Keratinocyte (primary cell): Measurements from ENCODE around the gene EVL. TPM values are rescaled to one million over a fixed set of nuclear protein-coding genes. Genes with fewer than 3 reads are reported as not detected.

Source experiments
- DNase-seq: peaks from one replicate; pipeline ENCODE4 v3.0.0-alpha.2; 2011; ENCODE audit warnings: low read depth, missing footprints, low spot score
- FAIRE-seq: peaks from 2 replicates; lab custom pipeline; 2011; peaks lifted over from hg19 to GRCh38; lab: Jason Lieb, UNC
- H2AFZ ChIP-seq: 2 replicates; pipeline ENCODE4 v1.6.0; 2012; ENCODE audit warnings: low read length, control low read depth, inconsistent platforms; ENCODE audit not compliant: control insufficient read depth
- H3K27ac ChIP-seq: 2 replicates; pipeline ENCODE4 v1.5.1; 2011; ENCODE audit warnings: low read length; ENCODE audit not compliant: control insufficient read depth, insufficient read depth
- H3K27me3 ChIP-seq: 3 replicates; pipeline ENCODE4 v1.6.0; 2011; ENCODE audit warnings: low read length; ENCODE audit not compliant: control insufficient read depth, insufficient read depth; ENCODE audit errors: extremely low read depth
- H3K36me3 ChIP-seq, 2 experiments: 2 replicates in 1 of 2; 3 replicates in 1 of 2; pipeline ENCODE4 v1.5.1; 2011; ENCODE audit warnings: low read length in 2 of 2, mild to moderate bottlenecking in 1 of 2; ENCODE audit not compliant: control insufficient read depth in 2 of 2, insufficient read depth in 2 of 2; ENCODE audit errors: extremely low read depth in 1 of 2
- H3K4me1 ChIP-seq: 3 replicates; pipeline ENCODE4 v1.5.1; 2011; ENCODE audit warnings: low read length; ENCODE audit not compliant: control insufficient read depth, insufficient read depth; ENCODE audit errors: extremely low read depth
- H3K4me2 ChIP-seq: 3 replicates; pipeline ENCODE4 v1.6.0; 2011; ENCODE audit warnings: low read depth, low read length; ENCODE audit not compliant: control insufficient read depth, insufficient read depth; ENCODE audit errors: extremely low read depth
- H3K4me3 ChIP-seq, 3 experiments: fragments of 200-600 bp in 1 of 3; sonication (generic) in 1 of 3; 2 replicates in 2 of 3; 3 replicates in 1 of 3; pipeline ENCODE4 v1.5.1; 2011 to 2016; ENCODE audit warnings: low read length in 3 of 3, mild to moderate bottlenecking in 3 of 3, control low read depth in 2 of 3, inconsistent platforms in 1 of 3, low read depth in 1 of 3, mixed read lengths in 1 of 3, mixed run types in 1 of 3, moderate library complexity in 1 of 3; ENCODE audit not compliant: control insufficient read depth in 2 of 3, insufficient read depth in 2 of 3; ENCODE audit errors: extremely low read depth in 1 of 3
- H3K79me2 ChIP-seq: 2 replicates; pipeline ENCODE4 v1.6.0; 2012; ENCODE audit warnings: low read length; ENCODE audit not compliant: control insufficient read depth, insufficient read depth
- H3K9ac ChIP-seq: 3 replicates; pipeline ENCODE4 v1.6.0; 2011; ENCODE audit warnings: low read length; ENCODE audit not compliant: control insufficient read depth, insufficient read depth; ENCODE audit errors: extremely low read depth
- H3K9me1 ChIP-seq: 3 replicates; pipeline ENCODE4 v1.6.0; 2011; ENCODE audit warnings: low read length; ENCODE audit not compliant: control insufficient read depth, insufficient read depth; ENCODE audit errors: extremely low read depth
- H3K9me3 ChIP-seq: 2 replicates; pipeline ENCODE4 v1.5.1; 2012; ENCODE audit warnings: low read depth, low read length; ENCODE audit not compliant: control insufficient read depth
- H4K20me1 ChIP-seq: 3 replicates; pipeline ENCODE4 v1.6.0; 2011; ENCODE audit warnings: low read length; ENCODE audit not compliant: control insufficient read depth, insufficient read depth; ENCODE audit errors: extremely low read depth
- CTCF ChIP-seq, 3 experiments: IDR thresholded peaks in 1 of 3; conservative IDR thresholded peaks in 1 of 3; optimal IDR thresholded peaks in 1 of 3; 2 replicates in 2 of 3; 3 replicates in 1 of 3; pipeline versions ENCODE3 to v1.5.1; 2011; ENCODE audit warnings: low read length in 3 of 3, mild to moderate bottlenecking in 3 of 3, moderate library complexity in 2 of 3, control low read depth in 1 of 3, inconsistent platforms in 1 of 3; ENCODE audit not compliant: insufficient read depth in 2 of 3; ENCODE audit errors: extremely low read depth in 1 of 3
- EZH2 ChIP-seq: IDR thresholded peaks from one replicate; pipeline ENCODE4 v1.6.1; 2012; ENCODE audit warnings: inconsistent platforms, mild to moderate bottlenecking, low read length, moderate library complexity
- dilution Hi-C: fragments of 300-500 bp; cut with MboI; formaldehyde crosslinking; loops from one replicate; pipeline ENCODE4 v1.7.0; 2020; ENCODE audit warnings: low sequenced_read_pairs; ENCODE audit not compliant: extremely low pct_ligation_motif_present
- polyA plus RNA-seq, 5 experiments: library from polyadenylated mRNA; depleted of rRNA in 3 of 5; stranded (reverse) in 3 of 5; stranded (forward) in 1 of 5; unstranded in 1 of 5; fragments of >200 nt; gene quantifications; 1 replicate in 1 of 5; 2 replicates in 3 of 5; 3 replicates in 1 of 5; pipeline versions ENCODE4 v1.2.1 to v1.2.3, GENCODE V29; 2011 to 2012; ENCODE audit warnings: missing spikeins in 2 of 5, low read depth in 1 of 5, low replicate concordance in 1 of 5

Gene EVL
- polyA plus RNA-seq, 1 donor (not counting 4 experiments of a cell fraction or from before 2014, with no cell fraction given) = 12.0 TPM

- dilution Hi-C loops = no loop called here
- no peaks in the 10 kb centered on the region for H3K79me2 ChIP-seq
- no peak overlapping the region for H3K4me2 ChIP-seq
- H4K20me1 ChIP-seq = no peaks in the 10 kb centered on the region
- no peak for TF ChIP-seq CTCF (optimal IDR thresholded peaks at IDR 0.05 in 1 of 3, IDR thresholded peaks at IDR 0.05 in 1 of 3, conservative IDR thresholded peaks at IDR 0.05 in 1 of 3; ENCODE audit: extremely low read depth in 1 of 3, insufficient read depth in 2 of 3, low read length in 3 of 3)
- TF ChIP-seq EZH2 = no peak
- no peaks in the 10 kb centered on the region for H3K36me3 ChIP-seq
- H2AFZ ChIP-seq = no peak overlapping the region
- no peaks in the 10 kb centered on the region for H3K27me3 ChIP-seq
- H3K9me3 ChIP-seq = no peaks in the 10 kb centered on the region
- FAIRE-seq = no peak
- no peak for DNase-seq
- no peaks in the 10 kb centered on the region for H3K9me1 ChIP-seq
- H3K4me1 ChIP-seq = peaks cover 19% of the 10 kb centered on the region
- no peak overlapping the region for H3K27ac ChIP-seq
- H3K9ac ChIP-seq = no peak overlapping the region
- no peak overlapping the region for H3K4me3 ChIP-seq
These were observed 20.2 kb downstream of the EVL start for GRCh38 chr14:100085462-100085861.

GRCh38 chr14:100086361-100086760 lies 21.1 kb downstream of the EVL start:
- H3K9me3 ChIP-seq = no peaks in the 10 kb centered on the region
- H3K79me2 ChIP-seq = no peaks in the 10 kb centered on the region
- no peak for DNase-seq
- TF ChIP-seq CTCF (optimal IDR thresholded peaks at IDR 0.05 in 1 of 3, IDR thresholded peaks at IDR 0.05 in 1 of 3, conservative IDR thresholded peaks at IDR 0.05 in 1 of 3; ENCODE audit: extremely low read depth in 1 of 3, insufficient read depth in 2 of 3, low read length in 3 of 3) (no peak), EZH2 (no peak)
- no peaks in the 10 kb centered on the region for H3K9me1 ChIP-seq
- no peaks in the 10 kb centered on the region for H4K20me1 ChIP-seq
- no peak overlapping the region for H3K9ac ChIP-seq
- no peaks in the 10 kb centered on the region for H3K36me3 ChIP-seq
- no peak overlapping the region for H3K4me2 ChIP-seq
- no peak overlapping the region for H2AFZ ChIP-seq
- H3K4me1 ChIP-seq = peaks cover 19% of the 10 kb centered on the region
- H3K27me3 ChIP-seq = no peaks in the 10 kb centered on the region
- no peak for FAIRE-seq
- dilution Hi-C loops = no loop called here
- no peak overlapping the region for H3K4me3 ChIP-seq
- no peak overlapping the region for H3K27ac ChIP-seq
